Lower leg skin (tissue), 3 donors: Measurements from ENCODE around the gene RPIA.

Experiments used
- CTCF ChIP-seq, 3 donors: fragments of 450-650 bp; IDR thresholded peaks; one replicate each; pipeline ENCODE4 v1.5.1; 2016; ENCODE audit warnings: antibody characterized with exemption in 3 of 3, mild to moderate bottlenecking in 3 of 3, moderate library complexity in 2 of 3
- POLR2A ChIP-seq, 2 donors: fragments of 450-650 bp; IDR thresholded peaks; one replicate each; pipeline ENCODE4 v1.6.1; 2016 to 2017; ENCODE audit warnings: antibody characterized with exemption in 2 of 2, mild to moderate bottlenecking in 1 of 2, moderate library complexity in 1 of 2

GRCh38 chr2:88735133-88735532 lies 43.7 kb downstream of the RPIA start:
- TF ChIP-seq CTCF (IDR thresholded peaks at IDR 0.05) (no peak), POLR2A (IDR thresholded peaks at IDR 0.05) (no peak)
